ENCODE data around the gene AKT1. TPM values are rescaled to one million over a fixed set of nuclear protein-coding genes. Genes with fewer than 3 reads are reported as not detected.
A peak's percentile ranks its signal among the peaks of the same experiment; 100 is the strongest.

The AKT1 gene
- polyA plus RNA-seq, 1 experiment = 104 TPM

DNA sequence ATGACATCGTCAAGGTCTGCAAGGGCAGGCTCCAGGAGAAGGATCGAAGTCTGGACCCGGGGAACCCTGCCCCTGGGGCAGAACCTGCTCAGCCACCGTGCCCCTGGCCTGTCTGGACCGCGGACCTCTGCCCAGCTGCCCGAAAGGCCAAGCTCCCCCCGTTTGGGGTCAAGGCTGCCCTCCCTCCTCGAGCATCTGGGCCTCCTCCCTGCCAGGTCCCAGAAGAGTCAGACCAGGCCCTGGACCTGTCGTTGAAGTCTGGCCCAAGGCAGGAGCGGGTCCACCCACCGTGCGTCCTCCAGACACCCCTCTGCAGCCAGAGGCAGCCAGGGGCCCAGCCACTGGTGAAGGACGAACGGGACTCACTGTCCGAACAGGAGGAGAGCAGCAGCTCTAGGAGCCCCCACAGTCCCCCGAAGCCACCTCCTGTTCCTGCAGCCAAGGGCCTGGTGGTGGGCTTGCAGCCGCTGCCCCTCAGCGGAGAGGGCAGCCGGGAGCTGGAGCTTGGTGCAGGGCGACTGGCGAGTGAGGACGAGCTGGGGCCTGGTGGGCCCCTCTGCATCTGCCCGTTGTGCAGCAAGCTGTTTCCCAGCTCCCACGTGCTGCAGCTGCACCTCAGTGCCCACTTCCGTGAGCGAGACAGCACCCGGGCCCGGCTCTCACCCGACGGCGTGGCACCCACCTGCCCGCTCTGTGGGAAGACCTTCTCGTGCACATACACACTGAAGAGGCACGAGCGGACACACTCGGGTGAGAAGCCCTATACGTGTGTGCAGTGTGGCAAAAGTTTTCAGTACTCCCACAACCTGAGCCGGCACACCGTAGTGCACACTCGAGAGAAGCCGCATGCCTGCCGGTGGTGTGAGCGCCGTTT lies 6.2 kb upstream of the AKT1 start:
- DNase-seq (ENCODE audit: low read depth, low spot score) = no peak
- TF ChIP-seq, protein P1, sequence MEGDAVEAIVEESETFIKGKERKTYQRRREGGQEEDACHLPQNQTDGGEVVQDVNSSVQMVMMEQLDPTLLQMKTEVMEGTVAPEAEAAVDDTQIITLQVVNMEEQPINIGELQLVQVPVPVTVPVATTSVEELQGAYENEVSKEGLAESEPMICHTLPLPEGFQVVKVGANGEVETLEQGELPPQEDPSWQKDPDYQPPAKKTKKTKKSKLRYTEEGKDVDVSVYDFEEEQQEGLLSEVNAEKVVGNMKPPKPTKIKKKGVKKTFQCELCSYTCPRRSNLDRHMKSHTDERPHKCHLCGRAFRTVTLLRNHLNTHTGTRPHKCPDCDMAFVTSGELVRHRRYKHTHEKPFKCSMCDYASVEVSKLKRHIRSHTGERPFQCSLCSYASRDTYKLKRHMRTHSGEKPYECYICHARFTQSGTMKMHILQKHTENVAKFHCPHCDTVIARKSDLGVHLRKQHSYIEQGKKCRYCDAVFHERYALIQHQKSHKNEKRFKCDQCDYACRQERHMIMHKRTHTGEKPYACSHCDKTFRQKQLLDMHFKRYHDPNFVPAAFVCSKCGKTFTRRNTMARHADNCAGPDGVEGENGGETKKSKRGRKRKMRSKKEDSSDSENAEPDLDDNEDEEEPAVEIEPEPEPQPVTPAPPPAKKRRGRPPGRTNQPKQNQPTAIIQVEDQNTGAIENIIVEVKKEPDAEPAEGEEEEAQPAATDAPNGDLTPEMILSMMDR (IDR thresholded peaks at IDR 0.05; ENCODE audit: low read depth, low read length) = no peak
- ChIA-PET POLR2A (interaction anchor here (0.9 to 1.8 kb wide), 2 partner anchors 11 to 49 kb away, joined by 3 to 7 read pairs; partner anchors contain the start of gene SIVA1), CTCF (interaction anchor here (0.5 to 2.3 kb wide), 2 partner anchors 24 to 243 kb away, joined by 3 to 8 read pairs; no protein-coding TSS in a partner anchor)
- Histone ChIP-seq H3K27ac (ENCODE audit: low read depth, low read length) (no peak overlapping the region), H3K4me3 (ENCODE audit: low read depth, low read length) (peak overlapping the region; percentile 64), H3K27me3 (ENCODE audit: control insufficient read depth, insufficient read depth, low read length) (no peaks in the 10 kb centered on the region), H3K9me3 (ENCODE audit: control insufficient read depth, insufficient read depth, low read length) (no peaks in the 10 kb centered on the region; the same call in 1 of the 2 replicates)

DNA sequence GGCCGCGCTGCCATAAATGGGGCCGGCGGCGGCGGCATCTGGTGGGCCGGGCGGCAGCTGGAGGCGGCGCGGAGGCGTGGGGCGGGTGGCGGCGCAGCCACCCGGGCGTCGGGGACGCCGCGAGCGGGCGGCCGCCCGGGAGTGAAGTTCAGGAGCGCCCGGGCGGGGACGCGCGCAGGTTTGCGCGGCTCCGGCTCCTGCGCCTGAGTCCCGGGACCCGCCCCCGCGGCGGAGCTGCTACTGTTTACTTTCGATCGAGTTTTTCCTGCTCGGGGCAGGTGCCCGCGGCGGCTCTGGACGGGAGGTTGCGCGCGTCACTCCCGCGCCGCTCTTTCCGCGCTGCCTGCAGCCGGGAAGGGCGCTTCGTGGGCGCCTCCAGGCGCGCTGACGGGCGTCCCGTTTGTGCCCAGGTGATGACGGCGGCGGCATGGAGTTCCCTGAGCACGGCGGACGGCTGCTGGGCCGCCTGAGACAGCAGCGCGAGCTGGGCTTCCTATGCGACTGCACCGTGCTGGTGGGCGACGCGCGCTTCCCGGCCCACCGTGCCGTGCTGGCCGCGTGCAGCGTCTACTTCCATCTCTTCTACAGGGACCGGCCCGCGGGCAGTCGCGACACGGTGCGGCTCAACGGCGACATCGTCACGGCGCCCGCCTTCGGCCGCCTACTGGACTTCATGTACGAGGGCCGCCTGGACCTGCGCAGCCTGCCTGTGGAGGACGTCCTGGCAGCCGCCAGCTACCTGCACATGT lies 5.4 kb upstream of the AKT1 start, which contains the start of gene ZBTB42:
Gene ZBTB42, plus strand, starts transcription at position 331 of the 749 bp plus-strand sequence. Its CDS starts 97 bp downstream, at position 428.
- Histone ChIP-seq H3K9me3 (ENCODE audit: control insufficient read depth, insufficient read depth, low read length) (no peaks in the 10 kb centered on the region; the same call in 1 of the 2 replicates), H3K27me3 (ENCODE audit: control insufficient read depth, insufficient read depth, low read length) (no peaks in the 10 kb centered on the region), H3K4me3 (ENCODE audit: low read depth, low read length) (peak within 1 kb of the TSS; percentile 64), H3K27ac (ENCODE audit: low read depth, low read length) (peak within 1 kb of the TSS; percentile 39)
- no peak for DNase-seq (ENCODE audit: low read depth, low spot score)
- ChIA-PET CTCF (interaction anchor here (2.3 kb wide), 1 partner anchor 25 kb away, joined by 8 read pairs; no protein-coding TSS in a partner anchor), POLR2A (interaction anchor here (0.8 to 1.8 kb wide), 3 partner anchors 10 to 48 kb away, joined by 3 to 7 read pairs (median 3); partner anchors contain the start of gene SIVA1)
- TF ChIP-seq, protein P1 (IDR thresholded peaks at IDR 0.05; ENCODE audit: low read depth, low read length) = no peak

DNA sequence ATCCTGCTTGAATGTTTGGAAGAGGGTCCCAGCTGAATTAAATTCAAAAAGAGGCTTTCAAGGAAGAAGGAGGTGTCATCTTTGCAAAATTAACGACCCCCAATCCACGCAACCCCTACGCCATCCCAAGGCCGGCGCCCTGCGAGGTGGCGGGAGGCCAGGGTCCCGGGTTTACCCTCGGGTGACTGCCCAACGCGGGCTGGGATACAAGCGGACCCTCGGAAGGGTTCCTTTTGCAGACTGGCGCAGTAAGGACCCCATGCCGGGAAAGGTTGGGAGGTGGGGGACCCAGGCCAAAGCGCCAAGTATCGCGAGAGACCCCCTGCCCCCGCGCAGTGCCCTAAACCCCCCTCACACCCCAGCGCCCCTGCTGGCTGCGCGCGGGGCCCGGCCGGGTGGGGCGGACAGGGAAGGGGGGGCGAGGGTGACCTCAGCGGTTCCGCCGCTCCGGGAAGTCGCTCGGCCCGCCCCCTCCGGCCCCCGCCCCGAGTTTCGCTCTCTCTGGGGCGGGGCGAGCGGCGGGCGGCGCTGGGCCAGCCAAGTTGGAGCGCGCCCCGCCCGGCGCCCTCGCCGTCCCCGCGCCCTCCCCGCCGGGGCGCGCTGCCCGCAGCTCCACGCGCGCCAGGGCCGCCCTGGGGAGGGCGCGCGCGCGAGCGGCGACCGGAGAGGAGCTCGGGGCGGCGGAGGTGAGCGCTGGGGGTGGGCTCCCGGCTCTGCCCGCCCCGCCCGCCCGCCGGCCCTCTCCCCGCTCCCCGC lies 4.6 kb upstream of the AKT1 start:
- DNase-seq (ENCODE audit: low read depth, low spot score) = peak; percentile 29
- Histone ChIP-seq H3K9me3 (ENCODE audit: control insufficient read depth, insufficient read depth, low read length) (no peaks in the 10 kb centered on the region; the same call in 1 of the 2 replicates), H3K27ac (ENCODE audit: low read depth, low read length) (peak overlapping the region; percentile 39), H3K27me3 (ENCODE audit: control insufficient read depth, insufficient read depth, low read length) (no peaks in the 10 kb centered on the region), H3K4me3 (ENCODE audit: low read depth, low read length) (peak overlapping the region; percentile 64)
- CTCF ChIA-PET = interaction anchor here (0.6 to 2.3 kb wide), 2 partner anchors 26 to 1965 kb away, joined by 4 to 8 read pairs; no protein-coding TSS in a partner anchor
- TF ChIP-seq, protein P1 (IDR thresholded peaks at IDR 0.05; ENCODE audit: low read depth, low read length) = peak; percentile 40
- POLR2A ChIA-PET = interaction anchor here (0.8 to 1.8 kb wide), 3 partner anchors 9 to 48 kb away, joined by 3 to 7 read pairs (median 3); partner anchors contain the start of gene SIVA1

DNA sequence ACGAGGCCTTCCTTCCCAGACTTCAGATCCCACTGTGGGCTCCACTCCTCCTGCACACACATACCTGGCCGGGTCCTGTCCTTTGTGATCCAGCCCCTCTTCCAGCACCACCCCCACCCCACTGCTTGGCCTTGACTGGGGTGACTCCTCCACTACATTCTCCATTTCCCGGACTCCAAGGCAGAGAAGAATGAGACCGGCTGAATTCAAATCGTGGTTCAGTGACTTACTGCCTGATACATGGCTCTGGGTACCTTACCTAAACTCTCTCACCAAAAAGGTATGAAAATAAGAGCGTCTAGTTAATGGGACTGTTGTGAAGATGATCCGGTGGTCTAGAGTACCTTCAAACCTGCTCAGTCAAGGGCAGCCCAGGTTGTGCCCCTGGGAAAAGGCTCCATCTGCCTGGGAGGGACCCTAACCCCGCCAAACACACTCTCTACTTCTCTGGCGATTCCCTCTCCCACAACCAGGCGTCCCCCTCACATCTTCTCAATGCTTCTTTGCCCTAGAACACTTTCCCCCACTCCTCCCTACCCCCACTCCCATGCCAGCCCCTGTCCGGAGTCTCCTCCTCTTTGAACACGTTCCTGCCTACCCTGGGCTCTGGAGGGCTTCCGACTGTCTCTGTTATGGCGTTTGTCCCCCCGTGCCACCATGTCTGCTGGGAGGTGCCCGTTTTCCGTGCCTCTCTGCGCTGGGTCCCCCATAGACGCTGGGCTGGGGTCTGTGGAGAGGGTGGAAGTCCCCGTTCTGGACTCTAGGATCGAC lies 3.9 kb upstream of the AKT1 start:
- peak overlapping the region; percentile 39 for H3K27ac ChIP-seq (ENCODE audit: low read depth, low read length)
- POLR2A ChIA-PET = interaction anchor here (1.8 kb wide), 1 partner anchor 47 kb away, joined by 7 read pairs; the partner anchor contains the start of gene SIVA1
- CTCF ChIA-PET = interaction anchor here (0.6 to 1.4 kb wide), 2 partner anchors 27 to 1964 kb away, joined by 4 to 8 read pairs; no protein-coding TSS in a partner anchor
- TF ChIP-seq, protein P1 (IDR thresholded peaks at IDR 0.05; ENCODE audit: low read depth, low read length) = peak; percentile 40
- no peaks in the 10 kb centered on the region for H3K27me3 ChIP-seq (ENCODE audit: control insufficient read depth, insufficient read depth, low read length)
- peak overlapping the region; percentile 64 for H3K4me3 ChIP-seq (ENCODE audit: low read depth, low read length)
- no peaks in the 10 kb centered on the region; the same call in 1 of the 2 replicates for H3K9me3 ChIP-seq (ENCODE audit: control insufficient read depth, insufficient read depth, low read length)
- no peak for DNase-seq (ENCODE audit: low read depth, low spot score)
